Endothelial cell of umbilical vein (primary cell): ENCODE measurements around the gene LLGL2. TPM values are rescaled to one million over a fixed set of nuclear protein-coding genes. Genes with fewer than 3 reads are reported as not detected.

ENCODE experiments used
- BruUV-seq: library from RNA; stranded (reverse); fragments of 400-500 nt; replicated peaks from 2 replicates; lab custom pipeline; 2021; lab: Mats Ljungman, UMichigan
- CTCF ChIA-PET: fragments of 300-600, 350-600 bp; sonication (Branson Sonifier 250); formaldehyde crosslinking; loops from one replicate; lab custom pipeline; 2021; ENCODE audit warnings: antibody characterized with exemption, inconsistent platforms; lab: Charles Lee
- POLR2A ChIA-PET: fragments of 300-600, 350-600 bp; sonication (Branson Sonifier 250); formaldehyde crosslinking; loops from one replicate; lab custom pipeline; 2021; ENCODE audit warnings: antibody characterized with exemption, inconsistent platforms; lab: Charles Lee
- DNase-seq: peaks from one replicate; pipeline ENCODE4 v3.0.0-alpha.2; 2011; ENCODE audit warnings: low read depth, low spot score
- FAIRE-seq: peaks from 2 replicates; lab custom pipeline; 2011; peaks lifted over from hg19 to GRCh38; lab: Jason Lieb, UNC
- H2AFZ ChIP-seq: 2 replicates; pipeline ENCODE4 v1.6.0; 2012; ENCODE audit warnings: low read depth, low read length, control low read depth, inconsistent platforms
- H3K27ac ChIP-seq: 2 replicates; pipeline ENCODE4 v1.5.1; 2011; ENCODE audit warnings: low read depth, mild to moderate bottlenecking, control low read depth, low read length, moderate library complexity; ENCODE audit not compliant: insufficient read depth
- H3K27me3 ChIP-seq, 2 experiments: 2 replicates each; pipeline versions ENCODE4 v1.6.0 to v1.6.1; 2011; ENCODE audit warnings: low read length in 2 of 2, mixed read lengths in 1 of 2; ENCODE audit not compliant: control insufficient read depth in 2 of 2, insufficient read depth in 2 of 2
- H3K36me3 ChIP-seq, 2 experiments: 2 replicates in 1 of 2; 3 replicates in 1 of 2; pipeline ENCODE4 v1.5.1; 2011; ENCODE audit warnings: low read length in 2 of 2, mild to moderate bottlenecking in 1 of 2, moderate library complexity in 1 of 2; ENCODE audit not compliant: control insufficient read depth in 2 of 2, insufficient read depth in 2 of 2; ENCODE audit errors: extremely low read depth in 1 of 2
- H3K4me1 ChIP-seq: 3 replicates; pipeline ENCODE4 v1.5.1; 2011; ENCODE audit warnings: mild to moderate bottlenecking, low read length; ENCODE audit not compliant: control insufficient read depth, insufficient read depth; ENCODE audit errors: extremely low read depth
- H3K4me2 ChIP-seq: 2 replicates; pipeline ENCODE4 v1.6.1; 2011; ENCODE audit warnings: low read length, control low read depth, mixed read lengths; ENCODE audit not compliant: insufficient read depth
- H3K4me3 ChIP-seq, 3 experiments: fragments of 200-600 bp in 1 of 3; sonication (generic), shearing (Covaris generic) in 1 of 3; replicated peaks in 1 of 3; 2 replicates each; pipeline ENCODE4 v1.5.1; 2011 to 2016; ENCODE audit warnings: control low read depth in 3 of 3, low read length in 3 of 3, mild to moderate bottlenecking in 2 of 3, inconsistent platforms in 1 of 3, low read depth in 1 of 3, moderate library complexity in 1 of 3; ENCODE audit not compliant: insufficient read depth in 1 of 3
- H3K79me2 ChIP-seq: 2 replicates; pipeline ENCODE4 v1.6.0; 2012; ENCODE audit warnings: low read length, inconsistent platforms; ENCODE audit not compliant: control insufficient read depth, insufficient read depth
- H3K9ac ChIP-seq: replicated peaks from 2 replicates; pipeline ENCODE3; 2011; ENCODE audit warnings: low read length, control low read depth; ENCODE audit not compliant: insufficient read depth; ENCODE audit errors: extremely low read depth
- H3K9me1 ChIP-seq: replicated peaks from 3 replicates; pipeline ENCODE4 v1.6.0; 2011; ENCODE audit warnings: mild to moderate bottlenecking, low read length; ENCODE audit not compliant: control insufficient read depth, insufficient read depth; ENCODE audit errors: extremely low read depth
- H3K9me3 ChIP-seq: replicated peaks from 2 replicates; pipeline ENCODE4 v1.5.1; 2012; ENCODE audit warnings: low read length, inconsistent platforms; ENCODE audit not compliant: control insufficient read depth, insufficient read depth
- H4K20me1 ChIP-seq: replicated peaks from 2 replicates; pipeline ENCODE3; 2011; ENCODE audit warnings: mild to moderate bottlenecking, low read length; ENCODE audit not compliant: control insufficient read depth, insufficient read depth; ENCODE audit errors: extremely low read depth
- EZH2 ChIP-seq: IDR thresholded peaks from 2 replicates; pipeline ENCODE4 v1.6.1; 2012; ENCODE audit warnings: borderline replicate concordance, low read depth, mild to moderate bottlenecking, moderate library complexity, low read length, inconsistent platforms; ENCODE audit not compliant: severe bottlenecking
- FOS ChIP-seq: IDR thresholded peaks from 2 replicates; pipeline ENCODE4 v1.6.1; 2011; ENCODE audit warnings: mild to moderate bottlenecking, low read length, moderate library complexity, borderline replicate concordance; ENCODE audit not compliant: insufficient read depth
- GATA2 ChIP-seq: IDR thresholded peaks from 2 replicates; pipeline ENCODE4 v1.7.0; 2011; ENCODE audit warnings: low read depth, mild to moderate bottlenecking, moderate library complexity, mixed read lengths, low read length; ENCODE audit not compliant: insufficient read length, insufficient read depth
- JUN ChIP-seq: IDR thresholded peaks from 2 replicates; pipeline ENCODE4 v1.6.1; 2011; ENCODE audit warnings: borderline replicate concordance, low read depth; ENCODE audit not compliant: insufficient read length, insufficient read depth
- MYC ChIP-seq: IDR thresholded peaks from one replicate; pipeline ENCODE4 v1.6.1; 2011; ENCODE audit warnings: mild to moderate bottlenecking, low read depth, low read length
- POLR2A ChIP-seq: IDR thresholded peaks from 2 replicates; pipeline ENCODE4 v1.6.1; 2012; ENCODE audit warnings: low read depth, mild to moderate bottlenecking, control low read depth, low read length
- POLR2AphosphoS5 ChIP-seq: IDR thresholded peaks from 2 replicates; pipeline ENCODE4 v1.6.1; 2012; ENCODE audit warnings: low read depth, mild to moderate bottlenecking, control low read depth, low read length, moderate library complexity; ENCODE audit not compliant: insufficient read depth
- dilution Hi-C: fragments of 300-500 bp; cut with MboI; formaldehyde crosslinking; loops from one replicate; pipeline ENCODE4 v1.15.0; 2019; ENCODE audit warnings: low sequenced_read_pairs; ENCODE audit not compliant: extremely low pct_ligation_motif_present
- intact Hi-C: fragments of 100-400 bp; cut with micrococcal nuclease; formaldehyde crosslinking; loops from one replicate; pipeline ENCODE4 v1.10.0; 2022
- polyA plus RNA-seq, 4 experiments: library from polyadenylated mRNA; depleted of rRNA in 3 of 4; stranded (reverse) in 3 of 4; unstranded in 1 of 4; fragments of >200 nt; gene quantifications; 2 replicates each; pipeline versions ENCODE4 v1.2.1 to v1.2.3, GENCODE V29; 2011 to 2012; ENCODE audit warnings: missing spikeins in 1 of 4
- total RNA-seq: library from RNA; stranded (reverse); gene quantifications from 2 replicates; pipeline ENCODE4 v1.2.3, GENCODE V29; 2021
- TF ChIP-seq, protein P1 (sequence below): IDR thresholded peaks from 2 replicates; pipeline ENCODE4 v1.6.1; 2011; ENCODE audit not compliant: insufficient read depth, insufficient read length
- TF ChIP-seq, protein P2 (sequence below), 2 donors: IDR thresholded peaks; 1 replicate in 1 of 2; 2 replicates in 1 of 2; pipeline ENCODE4 v1.5.1; 2011; ENCODE audit warnings: low read length in 2 of 2, mild to moderate bottlenecking in 2 of 2, moderate library complexity in 2 of 2, control low read depth in 1 of 2, inconsistent platforms in 1 of 2, low read depth in 1 of 2; ENCODE audit not compliant: insufficient read depth in 1 of 2; ENCODE audit errors: extremely low read depth in 1 of 2

LLGL2 gene
- total and polyA plus RNA-seq, 2 donors (not counting 3 experiments of a cell fraction or from before 2014, with no cell fraction given): 5.3 to 5.4 TPM

DNA sequence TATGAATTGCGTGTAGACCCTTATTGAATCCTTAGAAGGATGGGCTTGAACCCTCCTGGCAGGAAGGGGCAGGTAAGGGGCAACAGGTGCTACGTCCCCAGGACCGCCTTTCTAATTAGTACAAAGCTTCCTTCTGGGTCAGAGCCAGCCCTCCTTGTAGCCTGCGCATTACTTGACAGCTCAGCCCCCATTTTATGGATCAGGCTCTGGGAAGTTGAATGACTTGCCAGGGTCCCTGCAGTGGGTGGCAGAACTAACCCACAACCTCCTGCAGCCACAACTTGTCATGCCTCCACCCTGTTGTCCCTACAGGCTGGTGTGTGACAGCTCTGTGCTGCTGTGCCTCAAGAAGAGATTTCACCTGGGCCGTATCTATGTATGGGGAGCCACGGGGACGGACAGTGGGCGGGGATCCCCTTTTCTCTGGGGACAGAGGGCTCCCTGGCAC, 64.8 kb downstream of the LLGL2 start:
- no peaks in the 10 kb centered on the region for H3K9me1 ChIP-seq
- H2AFZ ChIP-seq: no peak overlapping the region
- FAIRE-seq (no peak), DNase-seq (no peak)
- H3K9me3 ChIP-seq: no peaks in the 10 kb centered on the region
- no peaks in the 10 kb centered on the region for H3K79me2 ChIP-seq
- H3K36me3 ChIP-seq: no peaks in the 10 kb centered on the region
- H3K27ac ChIP-seq: no peak overlapping the region
- dilution Hi-C loops: no loop called here
- TF ChIP-seq EZH2: no peak
- peaks cover 3% of the 10 kb centered on the region for H3K4me1 ChIP-seq
- ChIA-PET CTCF (interaction anchor here (1.0 to 4.9 kb wide), 5 partner anchors 12 to 160 kb away, joined by 3 to 29 read pairs (median 3); no protein-coding TSS in a partner anchor), POLR2A (no interaction called here)
- intact Hi-C loops: no loop called here
- no TSS peak for BruUV-seq
- H3K27me3 ChIP-seq: no peaks in the 10 kb centered on the region
- H3K4me2 ChIP-seq: no peak overlapping the region
- no peak overlapping the region for H3K9ac ChIP-seq
- H4K20me1 ChIP-seq: no peaks in the 10 kb centered on the region
- no peak overlapping the region for H3K4me3 ChIP-seq

DNA sequence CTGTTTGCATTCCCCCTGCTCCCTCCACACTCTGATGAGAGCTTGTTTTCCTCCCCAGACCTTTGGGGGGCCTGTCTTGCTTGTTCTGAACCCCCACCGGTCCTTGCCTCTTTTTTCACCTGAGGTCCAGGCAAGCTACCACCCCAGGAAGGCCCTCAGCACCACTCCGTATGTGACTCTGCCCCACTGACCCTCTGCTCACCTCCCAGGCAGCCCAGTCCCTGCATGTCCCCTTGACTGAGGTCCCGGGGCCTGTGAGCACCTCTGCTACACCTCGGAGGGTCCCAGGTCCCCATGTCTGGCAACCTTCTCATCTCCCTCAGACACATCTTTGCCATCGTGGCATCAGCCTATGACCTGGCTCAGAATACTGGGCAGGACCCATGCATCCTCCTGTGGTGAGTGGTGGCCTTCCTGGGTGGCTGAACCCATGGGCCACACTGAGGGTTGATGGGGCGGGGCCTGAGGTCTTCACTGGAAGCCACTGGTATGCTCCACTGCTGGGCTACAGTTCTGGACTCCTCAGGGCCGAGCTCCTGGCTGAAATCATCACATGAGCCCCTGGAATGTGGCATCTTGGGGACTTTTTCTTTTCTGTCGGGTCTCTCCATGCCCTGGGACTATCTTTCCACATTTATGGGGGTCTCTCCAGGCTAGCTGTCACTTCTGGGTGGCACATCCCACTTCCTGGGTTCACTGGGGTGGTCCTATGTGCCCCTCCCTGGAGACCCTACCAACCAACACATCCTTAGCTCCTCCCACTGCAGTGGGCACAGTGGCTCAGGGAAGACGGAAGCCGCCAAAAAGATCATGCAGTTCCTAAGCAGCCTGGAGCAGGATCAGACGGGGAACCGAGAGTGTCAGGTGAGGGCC, 65.6 kb downstream of the LLGL2 start:
- no peaks in the 10 kb centered on the region for H3K9me1 ChIP-seq
- no peaks in the 10 kb centered on the region for H3K27me3 ChIP-seq
- no peak for FAIRE-seq
- peaks cover 3% of the 10 kb centered on the region for H3K4me1 ChIP-seq
- POLR2A ChIA-PET: no interaction called here
- H3K79me2 ChIP-seq: no peaks in the 10 kb centered on the region
- H3K36me3 ChIP-seq: no peaks in the 10 kb centered on the region
- CTCF ChIA-PET: interaction anchor here (0.9 to 4.9 kb wide), 6 partner anchors 11 to 157 kb away, joined by 3 to 29 read pairs (median 4); partner anchors contain the start of genes SMIM5 and TSEN54
- intact Hi-C loops: no loop called here
- TF ChIP-seq, protein P1, sequence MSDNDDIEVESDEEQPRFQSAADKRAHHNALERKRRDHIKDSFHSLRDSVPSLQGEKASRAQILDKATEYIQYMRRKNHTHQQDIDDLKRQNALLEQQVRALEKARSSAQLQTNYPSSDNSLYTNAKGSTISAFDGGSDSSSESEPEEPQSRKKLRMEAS: no peak
- TF ChIP-seq JUN (no peak), GATA2 (no peak), FOS (no peak), POLR2AphosphoS5 (no peak), POLR2A (no peak), EZH2 (no peak), MYC (no peak)
- TF ChIP-seq, protein P2, sequence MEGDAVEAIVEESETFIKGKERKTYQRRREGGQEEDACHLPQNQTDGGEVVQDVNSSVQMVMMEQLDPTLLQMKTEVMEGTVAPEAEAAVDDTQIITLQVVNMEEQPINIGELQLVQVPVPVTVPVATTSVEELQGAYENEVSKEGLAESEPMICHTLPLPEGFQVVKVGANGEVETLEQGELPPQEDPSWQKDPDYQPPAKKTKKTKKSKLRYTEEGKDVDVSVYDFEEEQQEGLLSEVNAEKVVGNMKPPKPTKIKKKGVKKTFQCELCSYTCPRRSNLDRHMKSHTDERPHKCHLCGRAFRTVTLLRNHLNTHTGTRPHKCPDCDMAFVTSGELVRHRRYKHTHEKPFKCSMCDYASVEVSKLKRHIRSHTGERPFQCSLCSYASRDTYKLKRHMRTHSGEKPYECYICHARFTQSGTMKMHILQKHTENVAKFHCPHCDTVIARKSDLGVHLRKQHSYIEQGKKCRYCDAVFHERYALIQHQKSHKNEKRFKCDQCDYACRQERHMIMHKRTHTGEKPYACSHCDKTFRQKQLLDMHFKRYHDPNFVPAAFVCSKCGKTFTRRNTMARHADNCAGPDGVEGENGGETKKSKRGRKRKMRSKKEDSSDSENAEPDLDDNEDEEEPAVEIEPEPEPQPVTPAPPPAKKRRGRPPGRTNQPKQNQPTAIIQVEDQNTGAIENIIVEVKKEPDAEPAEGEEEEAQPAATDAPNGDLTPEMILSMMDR (IDR thresholded peaks at IDR 0.05; ENCODE audit: extremely low read depth in 1 of 2, insufficient read depth in 1 of 2, low read depth in 1 of 2, low read length in 2 of 2): no peak
- H3K9ac ChIP-seq: no peak overlapping the region
- no peak overlapping the region for H2AFZ ChIP-seq
- no peak overlapping the region for H3K4me3 ChIP-seq
- H3K27ac ChIP-seq: no peak overlapping the region
- BruUV-seq: no TSS peak
- H4K20me1 ChIP-seq: no peaks in the 10 kb centered on the region
- DNase-seq: no peak
- no peak overlapping the region for H3K4me2 ChIP-seq
- dilution Hi-C loops: no loop called here
- no peaks in the 10 kb centered on the region for H3K9me3 ChIP-seq
